Osteocyte (in vitro differentiated cells): ENCODE measurements around the gene RPA1. TPM values are rescaled to one million over a fixed set of nuclear protein-coding genes. Genes with fewer than 3 reads are reported as not detected.

Source experiments
- DNase-seq: peaks from one replicate; pipeline ENCODE4 v3.0.0; 2021; ENCODE audit warnings: mixed read lengths; ENCODE audit not compliant: unreplicated experiment; ENCODE audit errors: extremely low spot score
- H3K27ac Mint-ChIP-seq: one replicate; pipeline ENCODE4 v1.8.0; 2021; ENCODE audit warnings: mild to moderate bottlenecking, mixed read lengths; ENCODE audit not compliant: unreplicated experiment
- H3K27me3 Mint-ChIP-seq: one replicate; pipeline ENCODE4 v1.8.0; 2021; ENCODE audit warnings: mixed read lengths; ENCODE audit not compliant: unreplicated experiment
- H3K36me3 Mint-ChIP-seq: one replicate; pipeline ENCODE4 v1.8.0; 2021; ENCODE audit warnings: mixed read lengths; ENCODE audit not compliant: unreplicated experiment
- H3K4me1 Mint-ChIP-seq: one replicate; pipeline ENCODE4 v1.8.0; 2021; ENCODE audit warnings: mixed read lengths; ENCODE audit not compliant: unreplicated experiment
- H3K4me3 Mint-ChIP-seq: one replicate; pipeline ENCODE4 v1.8.0; 2021; ENCODE audit warnings: mild to moderate bottlenecking, moderate library complexity, mixed read lengths; ENCODE audit not compliant: unreplicated experiment
- H3K9me3 Mint-ChIP-seq: one replicate; pipeline ENCODE4 v1.8.0; 2021; ENCODE audit warnings: mixed read lengths; ENCODE audit not compliant: unreplicated experiment
- CTCF ChIP-seq: fragments of 200-600 bp; sonication (generic); IDR thresholded peaks from 2 replicates; pipeline ENCODE4 v1.5.0; 2021; ENCODE audit warnings: antibody characterized with exemption, mild to moderate bottlenecking, moderate library complexity
- total RNA-seq: library from RNA; stranded (reverse); gene quantifications from 2 replicates; pipeline ENCODE4 v1.2.1, GENCODE V29; 2021

Gene RPA1
- total RNA-seq, 1 donor from 2014 or later = 75.3 TPM

DNA sequence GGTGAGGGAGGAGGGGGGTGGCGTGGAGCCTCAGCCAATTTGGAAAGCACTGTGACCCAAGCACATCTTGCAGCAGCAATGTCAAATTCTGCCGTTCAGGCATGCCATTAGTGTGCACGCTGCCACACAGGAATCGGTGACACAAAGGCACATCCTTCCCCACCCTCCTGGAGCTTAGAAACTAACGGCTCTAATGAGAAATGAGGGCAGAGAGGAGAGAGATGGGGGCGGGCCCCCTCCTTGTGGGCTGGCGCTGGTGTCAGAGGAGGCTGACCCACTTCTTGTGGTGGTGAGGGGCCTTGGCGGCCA lies 100.5 kb downstream of the RPA1 start:
- Mint-ChIP-seq H3K4me3 (no peak overlapping the region), H3K27me3 (peaks cover 11% of the 10 kb centered on the region), H3K27ac (no peak overlapping the region), H3K36me3 (no peaks in the 10 kb centered on the region), H3K9me3 (no peaks in the 10 kb centered on the region), H3K4me1 (peaks cover 5% of the 10 kb centered on the region)
- DNase-seq = no peak
- no peak for TF ChIP-seq CTCF

GRCh38 chr17:1931844-1932579 lies 102.2 kb downstream of the RPA1 start:
- no peak for DNase-seq
- H3K4me3 Mint-ChIP-seq = no peak overlapping the region
- peaks cover 5% of the 10 kb centered on the region for H3K4me1 Mint-ChIP-seq
- no peaks in the 10 kb centered on the region for H3K9me3 Mint-ChIP-seq
- no peak for TF ChIP-seq CTCF
- H3K36me3 Mint-ChIP-seq = no peaks in the 10 kb centered on the region
- H3K27me3 Mint-ChIP-seq = peaks cover 11% of the 10 kb centered on the region
- H3K27ac Mint-ChIP-seq = no peak overlapping the region

GRCh38 chr17:1933875-1934715 lies 104.3 kb downstream of the RPA1 start:
- H3K27ac Mint-ChIP-seq = no peak overlapping the region
- H3K27me3 Mint-ChIP-seq = peaks cover 11% of the 10 kb centered on the region

GRCh38 chr17:1934901-1935300 lies 105.1 kb downstream of the RPA1 start:
- H3K27ac Mint-ChIP-seq = no peak overlapping the region
- H3K27me3 Mint-ChIP-seq = peaks cover 10% of the 10 kb centered on the region
- no peaks in the 10 kb centered on the region for H3K9me3 Mint-ChIP-seq
- H3K36me3 Mint-ChIP-seq = no peaks in the 10 kb centered on the region
- no peak for DNase-seq
- TF ChIP-seq CTCF = no peak
- peaks cover 5% of the 10 kb centered on the region for H3K4me1 Mint-ChIP-seq
- H3K4me3 Mint-ChIP-seq = no peak overlapping the region

More at GRCh38 chr17:1933875-1934715, 104.3 kb downstream of the RPA1 start:
- H3K4me3 Mint-ChIP-seq = no peak overlapping the region
- DNase-seq = no peak
- no peak for TF ChIP-seq CTCF
- H3K9me3 Mint-ChIP-seq = no peaks in the 10 kb centered on the region
- no peaks in the 10 kb centered on the region for H3K36me3 Mint-ChIP-seq
- peaks cover 5% of the 10 kb centered on the region for H3K4me1 Mint-ChIP-seq

- Mint-ChIP-seq H3K27ac (no peak overlapping the region), H3K4me3 (no peak overlapping the region), H3K27me3 (no peaks in the 10 kb centered on the region), H3K4me1 (peaks cover 5% of the 10 kb centered on the region), H3K36me3 (no peaks in the 10 kb centered on the region), H3K9me3 (no peaks in the 10 kb centered on the region)
- no peak for DNase-seq
- TF ChIP-seq CTCF = no peak
These were observed 107.0 kb downstream of the RPA1 start for GRCh38 chr17:1936766-1937165.
